B cell (primary cell): ENCODE measurements around the gene PLPP2.

ENCODE experiments used
- CTCF ChIP-seq: fragments of 200-600 bp; IDR thresholded peaks from one replicate; pipeline ENCODE4 v1.8.0; 2022; ENCODE audit warnings: antibody characterized with exemption, mild to moderate bottlenecking
- EZH2 ChIP-seq: IDR thresholded peaks from 2 replicates; pipeline ENCODE4 v1.6.1; 2012; ENCODE audit warnings: borderline replicate concordance, low read depth, mild to moderate bottlenecking, moderate library complexity, low read length; ENCODE audit not compliant: insufficient read depth, poor library complexity, severe bottlenecking

DNA sequence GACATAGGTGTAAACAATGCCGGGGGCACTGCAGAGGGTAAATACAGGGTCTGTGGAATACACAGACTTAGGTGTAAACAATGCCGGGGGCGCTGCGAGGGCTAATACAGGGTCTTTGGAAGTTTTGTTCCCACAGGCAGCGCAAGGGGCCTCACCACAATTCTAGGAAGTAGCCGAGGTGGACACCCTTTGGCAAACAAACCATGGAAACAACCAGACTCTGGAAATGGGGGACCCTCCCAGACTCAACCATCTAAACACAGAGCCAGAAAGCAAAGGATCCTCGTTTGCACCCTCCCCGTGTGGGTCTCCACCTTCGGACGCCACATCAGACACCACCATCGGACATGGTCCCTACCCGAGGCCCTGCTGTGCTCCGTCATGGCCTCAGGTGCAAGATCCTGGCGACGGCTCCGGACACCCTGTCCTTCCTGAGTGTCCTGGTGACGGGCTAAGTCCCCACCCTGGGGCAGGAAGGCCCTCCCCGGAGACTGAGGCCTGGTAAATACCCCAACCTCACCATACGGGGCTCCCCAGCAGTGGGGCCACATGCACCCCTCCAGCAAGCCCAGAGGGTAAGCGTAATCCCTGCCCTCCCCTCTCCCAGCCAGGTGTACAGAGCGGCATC lies 16.7 kb upstream of the PLPP2 start:
- TF ChIP-seq CTCF (no peak), EZH2 (no peak)
